ENCODE results near the gene RIPOR3.

GRCh38 chr20:50670126-50670862 is 21.0 kb downstream of the RIPOR3 start:
- TF ChIP-seq ATF7 (IDR thresholded peaks at IDR 0.05): no peak
- no peak for TF ChIP-seq GABPB2 (CRISPR knock-in tag; conservative IDR thresholded peaks at IDR 0.05)

All from K562 (cell line).